VCaP (cell line): ENCODE results near the gene TSPAN16.

Experiments
- H3K27ac ChIP-seq: fragments of 450-650 bp; 2 replicates; pipeline ENCODE4 v1.5.1; 2017
- TF ChIP-seq, protein P1 (sequence below): fragments of 450-650 bp; conservative IDR thresholded peaks from 2 replicates; pipeline ENCODE4 v1.5.1; 2017; ENCODE audit warnings: mild to moderate bottlenecking, moderate library complexity

Gene TSPAN16

DNA sequence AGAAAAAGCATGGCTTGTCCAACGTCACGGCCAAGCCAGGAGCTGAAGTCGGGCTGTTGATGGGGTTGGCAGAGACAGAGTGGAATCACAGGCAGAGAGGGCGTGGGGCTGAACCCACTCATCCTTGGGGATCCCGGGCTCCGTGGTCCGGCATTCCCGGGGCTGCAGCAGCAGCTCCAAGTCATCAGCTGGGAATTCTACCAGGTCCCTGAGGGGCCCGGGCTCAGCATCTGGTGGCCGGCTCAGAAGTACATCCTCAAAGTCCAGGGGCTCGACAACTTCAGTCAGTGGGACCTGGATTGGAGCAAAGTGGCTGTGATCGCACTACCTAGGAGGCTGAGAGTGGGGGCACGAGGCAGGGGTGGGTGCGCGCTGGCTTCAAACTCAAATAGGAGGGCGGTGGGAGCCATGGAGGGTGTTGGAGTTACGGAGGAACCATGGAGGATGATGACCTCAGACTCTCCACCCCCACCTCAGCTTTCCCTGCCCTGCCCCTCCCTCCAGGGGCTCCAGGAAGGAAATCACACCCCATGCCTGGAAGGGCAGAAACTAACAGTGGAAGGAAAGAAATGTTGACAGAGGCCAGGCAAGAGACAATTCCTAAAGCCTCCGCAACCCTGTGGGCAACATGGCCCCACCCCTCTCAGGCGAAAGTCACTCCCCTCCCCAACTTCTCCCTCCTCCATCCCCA is 43.1 kb upstream of the TSPAN16 start:
- no peak overlapping the region for H3K27ac ChIP-seq
- TF ChIP-seq, protein P1, sequence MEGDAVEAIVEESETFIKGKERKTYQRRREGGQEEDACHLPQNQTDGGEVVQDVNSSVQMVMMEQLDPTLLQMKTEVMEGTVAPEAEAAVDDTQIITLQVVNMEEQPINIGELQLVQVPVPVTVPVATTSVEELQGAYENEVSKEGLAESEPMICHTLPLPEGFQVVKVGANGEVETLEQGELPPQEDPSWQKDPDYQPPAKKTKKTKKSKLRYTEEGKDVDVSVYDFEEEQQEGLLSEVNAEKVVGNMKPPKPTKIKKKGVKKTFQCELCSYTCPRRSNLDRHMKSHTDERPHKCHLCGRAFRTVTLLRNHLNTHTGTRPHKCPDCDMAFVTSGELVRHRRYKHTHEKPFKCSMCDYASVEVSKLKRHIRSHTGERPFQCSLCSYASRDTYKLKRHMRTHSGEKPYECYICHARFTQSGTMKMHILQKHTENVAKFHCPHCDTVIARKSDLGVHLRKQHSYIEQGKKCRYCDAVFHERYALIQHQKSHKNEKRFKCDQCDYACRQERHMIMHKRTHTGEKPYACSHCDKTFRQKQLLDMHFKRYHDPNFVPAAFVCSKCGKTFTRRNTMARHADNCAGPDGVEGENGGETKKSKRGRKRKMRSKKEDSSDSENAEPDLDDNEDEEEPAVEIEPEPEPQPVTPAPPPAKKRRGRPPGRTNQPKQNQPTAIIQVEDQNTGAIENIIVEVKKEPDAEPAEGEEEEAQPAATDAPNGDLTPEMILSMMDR: no peak

DNA sequence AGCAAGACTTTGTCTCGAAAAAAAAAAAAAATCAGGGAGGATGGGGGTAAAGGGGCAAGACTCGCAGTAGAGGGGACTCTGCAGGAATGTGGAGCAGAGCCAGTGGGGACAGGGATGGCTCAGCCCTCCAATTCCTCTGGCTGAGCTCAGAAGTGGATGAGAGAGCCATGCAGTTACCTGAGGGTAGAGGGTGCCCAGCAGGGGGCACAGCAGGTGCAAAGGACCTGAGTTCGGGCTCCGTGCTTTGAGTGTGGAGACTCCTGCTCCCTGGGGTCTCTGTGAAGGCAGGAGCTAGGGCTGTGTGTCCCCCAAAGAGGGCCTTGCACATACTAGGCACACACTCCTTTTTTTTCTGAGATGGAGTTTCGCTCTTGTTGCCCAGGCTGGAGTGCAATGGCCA is 41.3 kb upstream of the TSPAN16 start:
- H3K27ac ChIP-seq: no peak overlapping the region
- TF ChIP-seq, protein P1: no peak

DNA sequence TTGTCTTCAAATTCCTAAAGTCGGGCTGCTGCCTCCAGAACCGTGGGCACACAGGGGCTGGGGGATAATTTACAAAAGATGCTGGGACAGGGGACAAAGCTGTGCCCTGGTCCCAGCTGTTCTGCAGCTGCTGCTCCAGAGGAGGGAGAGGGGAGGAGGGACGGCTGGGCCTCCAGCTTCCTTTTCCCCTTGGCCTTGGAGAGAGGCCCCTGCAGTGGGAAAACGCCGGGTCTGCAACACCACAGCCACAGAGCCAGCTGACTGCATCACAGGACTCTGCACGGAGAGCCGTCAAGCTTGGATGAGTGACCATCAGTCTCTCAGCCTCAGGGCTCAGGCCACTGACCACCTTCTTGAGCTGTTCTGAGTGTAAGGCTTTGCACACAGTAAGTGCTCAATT is 39.8 kb upstream of the TSPAN16 start:
- TF ChIP-seq, protein P1: no peak
- no peak overlapping the region for H3K27ac ChIP-seq

DNA sequence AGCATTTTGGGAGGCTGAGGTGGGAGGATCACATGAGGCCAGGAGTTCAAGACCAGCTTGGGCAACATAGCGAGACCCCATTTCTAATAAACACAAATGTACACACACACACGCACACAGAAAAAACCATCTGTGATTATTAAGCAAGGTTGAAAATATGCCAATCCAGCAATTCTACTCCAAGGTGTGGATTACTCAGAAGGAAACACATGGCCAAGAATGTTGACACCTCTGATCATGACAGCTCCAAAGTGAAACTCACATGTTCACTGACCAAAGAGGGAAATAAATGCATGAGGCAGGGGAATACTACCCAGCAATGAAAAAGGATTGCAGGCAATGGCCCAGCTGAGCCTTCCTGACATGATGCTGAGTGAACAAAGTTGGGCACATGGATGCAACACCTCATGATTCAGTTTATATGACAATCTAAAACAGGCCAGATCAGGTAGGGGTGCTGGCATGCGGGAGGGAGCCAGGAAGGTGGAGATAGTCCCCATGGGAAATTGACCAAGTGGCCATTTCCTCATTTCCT is 38.0 kb upstream of the TSPAN16 start:
- TF ChIP-seq, protein P1: no peak
- H3K27ac ChIP-seq: no peak overlapping the region

DNA sequence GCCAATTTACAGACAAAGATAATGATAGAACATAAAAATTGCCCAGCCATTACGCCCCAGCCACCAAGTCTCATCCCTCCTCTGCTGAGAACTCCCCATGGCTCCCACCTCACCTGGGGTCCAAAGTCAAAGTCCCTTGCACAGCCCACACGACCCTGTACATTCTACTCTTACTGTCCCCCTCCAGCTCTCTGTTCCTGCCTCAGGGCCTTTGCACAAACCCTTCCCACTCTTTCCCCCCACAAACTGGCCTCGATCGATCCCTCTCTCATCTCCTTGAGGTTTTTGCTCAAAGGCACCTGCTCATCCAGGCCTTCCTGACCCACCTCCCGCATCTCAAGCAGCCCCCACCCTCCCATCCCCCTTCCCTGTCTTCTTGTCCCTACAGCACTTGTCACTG is 35.0 kb upstream of the TSPAN16 start:
- TF ChIP-seq, protein P1: no peak
- no peak overlapping the region for H3K27ac ChIP-seq

DNA sequence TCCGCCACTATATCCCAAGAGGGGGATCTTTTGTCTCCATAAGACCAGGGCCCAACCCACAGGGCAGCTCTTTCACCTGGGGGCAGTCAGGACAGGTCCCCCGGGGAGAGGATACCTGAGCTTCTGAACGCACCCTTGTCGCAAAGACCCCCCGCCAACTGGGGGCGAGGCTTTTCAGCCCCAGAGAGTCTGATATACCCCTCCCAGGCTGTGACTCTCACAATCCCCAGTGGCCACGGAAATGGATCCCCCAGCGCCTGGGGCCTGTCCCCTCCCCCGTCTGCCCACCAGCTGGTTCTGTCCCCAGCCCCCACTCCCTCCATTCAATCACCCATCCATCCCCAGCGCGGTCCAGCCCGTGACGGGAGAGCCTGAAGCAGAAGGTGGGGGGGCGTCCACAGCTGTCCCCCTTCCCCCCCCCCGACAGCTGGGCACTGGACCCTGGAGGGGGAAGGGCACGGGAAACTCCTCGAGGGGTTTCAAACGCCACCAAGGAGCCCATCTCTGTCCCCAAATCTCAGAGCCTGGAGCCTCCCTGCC is 34.5 kb upstream of the TSPAN16 start:
- peak overlapping the region; percentile 49; the same call in 1 of the 2 replicates for H3K27ac ChIP-seq

More for the DNA sequence above, 34.5 kb upstream of the TSPAN16 start:
- TF ChIP-seq, protein P1: no peak
